Embryonic facial prominence (tissue), 1 donor: Measurements from ENCODE around the gene ADAM12.

Experiments used
- DNase-seq: peaks from one replicate; pipeline ENCODE4 v3.0.0-alpha.2; 2016; ENCODE audit errors: extremely low spot score

Gene ADAM12

DNA sequence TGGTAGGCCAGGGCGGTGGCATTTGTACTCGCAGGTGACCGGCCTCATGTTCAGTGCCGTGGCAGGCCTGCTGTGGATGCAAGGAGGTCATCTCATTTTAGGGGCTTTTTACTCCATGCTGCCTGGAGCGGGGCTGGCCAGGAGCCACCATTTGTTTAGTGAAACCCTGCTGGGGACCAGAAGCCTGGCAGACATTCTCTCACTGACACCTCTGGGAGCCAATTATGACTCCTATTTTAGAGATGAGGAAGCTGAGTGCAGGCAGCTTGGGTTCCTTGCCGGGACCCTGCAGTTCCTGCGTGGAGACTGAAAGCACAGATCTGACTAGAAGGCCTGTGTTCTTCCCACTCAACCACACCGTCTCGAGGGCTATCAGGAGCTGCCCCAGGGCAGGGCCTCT, 305.3 kb downstream of the ADAM12 start:
- DNase-seq, result no peak

DNA sequence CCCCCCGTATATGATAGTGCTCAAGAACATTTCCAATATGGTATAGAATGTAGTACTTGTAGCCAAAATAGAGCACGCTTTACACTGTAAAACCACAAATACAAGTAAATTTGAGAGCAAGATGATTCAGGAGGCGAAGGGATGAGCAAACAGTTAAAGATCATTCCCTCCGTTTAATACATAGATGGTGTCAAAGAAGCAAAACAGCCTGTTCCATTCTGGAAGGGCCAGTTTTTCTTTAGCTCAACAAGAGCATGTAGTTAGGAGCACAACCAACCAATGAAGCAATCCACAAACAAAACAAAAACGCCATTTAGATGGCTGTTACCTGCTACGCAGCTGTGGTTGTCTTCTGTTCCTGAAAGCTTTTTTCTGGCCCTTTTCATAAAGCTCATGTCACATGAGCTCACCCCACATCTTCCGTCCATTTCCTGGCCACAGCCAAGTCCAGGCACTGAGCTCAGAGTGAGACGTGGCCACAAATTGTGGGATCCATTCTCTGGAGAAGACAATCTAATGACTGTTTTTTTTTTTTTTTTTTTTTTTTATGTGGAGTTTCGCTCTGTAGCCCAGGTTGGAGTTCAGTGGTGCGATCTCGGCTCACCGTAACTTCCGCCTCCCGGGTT, 306.3 kb downstream of the ADAM12 start:
- no peak for DNase-seq

DNA sequence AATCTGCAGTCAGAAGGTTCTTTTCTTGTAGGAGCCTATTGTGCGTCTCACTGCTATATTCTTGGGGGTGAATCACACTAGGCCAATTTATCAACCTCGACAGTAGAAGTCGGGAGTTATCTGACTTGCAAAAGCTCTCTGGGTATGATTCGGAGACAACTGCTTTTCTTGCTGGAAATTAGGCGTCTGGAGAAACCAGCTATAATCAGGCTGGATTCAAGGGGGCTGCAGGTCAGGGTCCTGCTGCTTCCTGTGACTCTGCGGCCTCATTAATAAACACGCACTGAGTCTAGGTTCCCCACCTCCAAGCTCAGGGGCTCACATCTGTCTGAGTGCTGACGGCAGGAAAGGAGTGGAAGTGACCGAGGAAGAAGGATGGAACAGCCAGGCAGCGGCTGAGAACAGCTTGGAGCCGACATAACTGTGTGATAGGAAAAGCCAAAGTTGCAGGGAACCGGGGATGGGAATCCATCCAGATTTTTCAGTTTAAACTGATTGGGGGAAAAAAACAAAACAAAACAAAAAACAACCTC, 307.3 kb downstream of the ADAM12 start:
- DNase-seq, result no peak

DNA sequence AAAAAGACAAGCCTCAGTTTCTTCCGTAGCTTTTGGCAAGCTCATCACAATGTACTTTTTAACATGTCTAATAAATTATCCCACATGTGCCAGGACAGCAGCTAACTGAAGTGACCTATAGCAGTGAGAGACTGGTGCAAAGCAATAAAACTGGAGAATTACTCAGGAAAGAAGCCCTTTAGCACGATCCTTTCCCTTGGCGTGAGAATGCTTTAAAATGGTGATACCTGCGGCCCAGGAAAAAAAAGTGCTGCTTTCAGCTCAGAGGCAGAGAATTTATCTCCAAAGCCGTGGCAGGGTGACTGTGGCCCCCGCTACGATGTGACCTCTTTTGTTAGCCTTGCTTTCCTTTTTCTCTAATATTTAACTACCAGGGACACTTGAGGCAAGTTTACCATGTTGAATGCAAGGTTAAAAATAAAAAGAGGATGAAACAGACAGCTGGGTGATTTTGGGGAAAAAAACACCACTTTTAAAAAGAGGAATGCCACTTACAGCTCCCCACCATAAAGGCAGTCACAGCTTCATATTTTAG, 307.9 kb downstream of the ADAM12 start:
- no peak for DNase-seq

DNA sequence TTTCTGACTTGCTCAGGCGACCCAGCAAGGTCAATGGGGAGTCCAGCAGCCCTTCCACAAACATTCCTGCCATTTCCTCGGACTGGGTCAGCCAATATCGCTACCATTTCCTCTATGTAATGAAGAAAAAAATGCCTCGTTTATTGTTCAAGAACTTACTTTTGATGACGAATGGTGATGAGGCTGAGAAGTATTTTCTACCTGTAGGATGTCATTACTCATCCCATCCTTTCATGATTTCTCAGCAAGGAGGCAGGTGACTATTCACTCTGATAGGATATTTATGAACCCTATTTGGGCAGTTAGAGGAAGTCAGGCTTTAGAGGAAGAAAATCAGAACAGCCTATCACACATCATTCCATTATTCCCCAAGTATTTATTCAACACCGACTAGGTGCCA, 313.3 kb downstream of the ADAM12 start:
- DNase-seq, result no peak

DNA sequence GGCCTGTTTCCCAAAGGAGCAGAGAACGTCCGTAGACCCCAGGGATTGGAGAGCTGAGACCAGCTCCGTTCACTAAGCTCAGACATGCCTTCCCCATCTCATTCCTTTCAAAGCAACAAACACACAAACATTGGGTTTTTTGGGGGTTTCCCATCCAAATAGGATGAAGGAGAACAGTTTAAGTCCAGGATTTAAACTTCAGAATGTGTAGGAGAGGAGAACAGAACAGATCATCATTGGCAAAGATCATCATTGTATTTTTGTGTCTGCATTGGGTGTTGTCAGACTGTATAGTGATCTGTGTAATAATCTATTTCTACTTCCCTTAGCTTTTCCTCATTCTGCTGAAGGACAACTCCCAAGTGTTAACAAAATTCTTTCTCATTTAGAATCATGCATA, 314.0 kb downstream of the ADAM12 start:
- DNase-seq, result no peak

DNA sequence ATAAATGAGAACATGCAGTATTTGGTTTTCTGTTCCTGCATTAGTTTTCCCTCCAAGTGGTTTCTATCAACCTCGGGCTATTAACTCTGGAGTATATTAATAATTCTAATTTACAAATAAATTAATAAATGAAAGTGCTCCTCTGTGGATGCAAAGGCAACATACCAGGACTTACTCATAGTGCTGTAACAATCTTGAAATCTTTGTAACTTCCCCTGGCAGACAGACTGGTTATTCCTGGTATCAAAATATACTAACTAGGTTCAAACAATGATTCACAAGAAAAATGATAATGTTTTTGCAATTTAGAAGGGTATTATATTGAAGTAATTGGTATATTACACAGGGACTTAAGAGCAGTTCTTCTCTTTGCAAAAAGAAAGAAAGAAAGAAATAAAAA, 314.7 kb downstream of the ADAM12 start:
- DNase-seq, result no peak

DNA sequence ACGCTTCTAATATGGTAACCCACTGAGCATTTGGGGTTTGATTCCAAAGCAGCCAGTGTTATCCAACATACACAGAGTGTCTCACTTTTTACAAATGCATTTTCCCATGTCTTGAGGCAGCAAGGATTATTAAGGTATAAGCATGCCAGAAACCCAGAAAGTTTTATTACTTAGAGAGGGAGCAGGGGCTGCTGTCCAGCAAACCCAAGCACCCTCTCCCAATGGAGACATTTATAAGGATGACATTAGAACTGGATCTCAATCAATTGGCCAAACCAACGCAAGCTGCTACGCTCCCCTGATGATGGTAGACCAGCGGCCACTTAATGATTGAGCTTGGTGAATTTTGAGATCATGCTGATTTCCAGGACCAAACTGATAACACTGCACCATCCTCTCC, 315.7 kb downstream of the ADAM12 start:
- DNase-seq, result no peak

DNA sequence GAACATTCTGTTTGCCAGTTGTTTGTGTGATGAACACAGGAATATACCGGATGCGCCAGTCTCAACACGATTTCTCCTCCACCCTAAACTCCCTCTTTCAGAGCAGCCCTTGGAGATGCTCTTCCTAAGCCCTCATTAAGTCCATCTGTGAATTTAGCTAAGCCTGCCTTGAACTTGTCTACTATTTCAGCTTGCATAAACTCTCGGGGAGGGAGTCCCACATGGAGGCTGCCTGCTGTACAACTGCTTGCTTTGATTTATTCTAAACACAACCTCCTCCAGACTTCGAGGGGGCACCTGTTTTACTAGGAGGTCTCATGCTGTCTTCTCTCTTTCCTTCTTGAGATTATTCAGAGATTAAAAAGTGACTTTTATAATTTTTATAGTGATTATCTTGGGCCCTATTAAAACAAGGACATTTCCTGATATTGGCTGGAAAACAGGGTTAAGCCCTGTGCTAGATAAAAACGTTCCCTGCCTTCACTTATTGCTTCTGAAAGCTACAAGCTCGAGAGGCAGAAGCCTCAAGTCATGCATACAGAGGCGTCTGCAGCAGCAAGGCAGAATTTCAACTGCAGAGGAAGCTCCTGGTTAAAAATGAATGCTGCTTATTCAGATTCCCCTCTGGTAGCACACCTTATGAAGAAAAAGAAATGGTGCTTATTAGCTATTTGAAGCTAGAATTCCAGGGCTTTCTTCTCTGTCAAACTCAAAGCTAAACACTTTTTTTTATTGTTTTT, 317.6 kb downstream of the ADAM12 start:
- no peak for DNase-seq

DNA sequence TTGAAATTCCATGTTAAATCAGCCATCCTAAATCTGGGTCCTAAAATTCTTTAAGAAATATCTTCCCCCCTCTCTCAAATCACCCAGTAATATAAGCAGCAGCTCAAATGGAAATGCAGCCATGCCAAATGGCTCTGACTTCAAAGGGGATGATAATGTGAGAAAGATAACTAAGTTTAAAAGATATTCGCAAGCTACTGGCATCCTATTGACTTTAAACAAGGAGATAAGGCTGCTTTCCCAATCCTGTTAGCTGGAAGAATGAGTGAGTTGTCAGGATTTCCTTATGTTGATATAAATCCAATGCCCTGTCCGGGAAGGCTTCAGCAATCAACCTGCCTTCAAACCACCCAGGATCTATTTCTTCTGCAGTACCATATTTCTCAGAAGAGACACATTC, 320.0 kb downstream of the ADAM12 start:
- no peak for DNase-seq

DNA sequence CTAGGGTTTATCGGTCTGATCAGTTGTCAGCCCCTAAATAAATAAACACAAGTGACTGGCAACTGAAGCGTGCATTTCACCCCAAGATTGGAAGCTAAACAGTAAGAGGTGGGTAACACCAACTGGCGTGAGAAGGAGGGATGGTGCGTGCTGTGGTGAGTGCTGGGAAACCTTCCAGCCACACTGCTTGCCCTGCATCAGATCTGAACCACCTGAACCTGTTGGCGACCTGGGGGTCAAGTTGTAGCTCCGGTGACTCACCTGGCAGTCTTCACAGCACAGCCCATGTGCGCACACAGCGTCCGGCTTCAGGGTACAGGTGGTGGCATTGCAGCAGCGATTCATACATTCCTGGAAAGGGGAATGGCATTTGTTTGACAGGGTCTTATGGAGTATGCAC, 321.8 kb downstream of the ADAM12 start:
- no peak for DNase-seq

DNA sequence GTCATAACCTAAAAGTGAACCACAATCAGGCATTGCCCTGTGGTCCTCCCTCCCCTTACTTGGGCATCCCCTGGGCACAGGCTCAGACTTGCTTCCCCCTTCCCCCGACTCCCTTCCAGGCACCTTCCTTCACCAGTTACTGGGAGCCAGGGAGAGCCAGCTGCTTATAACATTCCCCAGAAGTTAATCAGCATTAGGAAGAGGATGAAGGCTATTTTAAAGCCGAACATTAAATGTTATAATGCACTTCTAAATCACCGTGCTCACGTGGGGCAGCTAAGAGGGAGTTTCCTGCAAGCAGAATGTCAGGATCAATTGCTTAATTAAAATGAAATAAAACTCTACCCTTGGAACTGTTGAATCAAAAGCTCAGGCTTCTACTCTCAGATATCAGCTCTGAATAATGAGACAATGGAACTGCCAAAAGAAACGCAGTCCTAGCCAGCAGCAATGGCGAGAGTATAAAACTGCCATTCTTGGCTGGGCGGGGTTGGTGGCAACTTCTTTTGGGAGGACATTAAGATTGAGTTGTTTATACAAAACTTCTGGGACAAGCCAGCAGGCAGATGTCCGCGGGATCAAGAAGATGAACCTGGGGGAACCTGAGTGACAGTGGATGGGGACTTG, 322.4 kb downstream of the ADAM12 start:
- DNase-seq, result no peak

DNA sequence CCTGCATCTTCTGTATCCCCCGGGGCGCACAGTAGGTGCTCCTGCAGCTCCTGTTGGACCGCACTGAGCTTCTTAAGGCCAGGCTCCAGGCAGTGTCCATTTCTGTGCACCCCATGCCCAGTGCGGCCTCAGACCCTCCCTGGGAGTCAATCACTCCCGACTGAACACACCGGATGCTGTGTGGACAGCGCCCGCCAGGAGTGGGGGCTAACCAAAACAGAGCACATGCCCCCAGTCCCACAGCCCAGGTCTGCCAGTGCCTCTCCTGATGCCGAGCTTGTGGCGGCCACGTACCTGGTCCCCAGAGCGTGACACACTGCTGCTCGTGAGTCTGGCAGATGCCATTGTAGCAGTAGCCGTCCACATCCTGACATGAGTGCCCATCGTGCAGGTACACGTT, 323.8 kb downstream of the ADAM12 start:
- no peak for DNase-seq

DNA sequence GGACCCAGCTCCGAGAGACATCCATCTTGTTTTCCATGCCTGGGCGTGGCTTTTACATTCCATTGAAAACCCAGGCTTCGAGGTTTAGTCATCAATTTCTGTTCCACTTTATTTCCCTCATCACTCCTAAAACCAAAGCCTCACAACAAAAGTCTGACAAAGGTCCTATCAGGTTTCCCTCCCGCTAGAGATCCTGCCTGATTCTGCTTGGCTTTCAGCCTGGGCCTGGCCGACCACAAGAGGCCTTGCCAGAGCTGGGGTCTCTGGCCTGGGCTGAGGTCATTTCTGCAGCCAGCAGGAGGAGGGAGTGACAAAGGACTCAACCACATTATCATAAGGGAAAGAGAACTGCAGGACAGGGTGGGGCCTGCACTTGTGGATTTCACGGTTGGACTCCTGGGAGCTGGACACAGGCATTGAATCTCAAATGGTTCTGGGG, 324.9 kb downstream of the ADAM12 start:
- DNase-seq, result no peak

DNA sequence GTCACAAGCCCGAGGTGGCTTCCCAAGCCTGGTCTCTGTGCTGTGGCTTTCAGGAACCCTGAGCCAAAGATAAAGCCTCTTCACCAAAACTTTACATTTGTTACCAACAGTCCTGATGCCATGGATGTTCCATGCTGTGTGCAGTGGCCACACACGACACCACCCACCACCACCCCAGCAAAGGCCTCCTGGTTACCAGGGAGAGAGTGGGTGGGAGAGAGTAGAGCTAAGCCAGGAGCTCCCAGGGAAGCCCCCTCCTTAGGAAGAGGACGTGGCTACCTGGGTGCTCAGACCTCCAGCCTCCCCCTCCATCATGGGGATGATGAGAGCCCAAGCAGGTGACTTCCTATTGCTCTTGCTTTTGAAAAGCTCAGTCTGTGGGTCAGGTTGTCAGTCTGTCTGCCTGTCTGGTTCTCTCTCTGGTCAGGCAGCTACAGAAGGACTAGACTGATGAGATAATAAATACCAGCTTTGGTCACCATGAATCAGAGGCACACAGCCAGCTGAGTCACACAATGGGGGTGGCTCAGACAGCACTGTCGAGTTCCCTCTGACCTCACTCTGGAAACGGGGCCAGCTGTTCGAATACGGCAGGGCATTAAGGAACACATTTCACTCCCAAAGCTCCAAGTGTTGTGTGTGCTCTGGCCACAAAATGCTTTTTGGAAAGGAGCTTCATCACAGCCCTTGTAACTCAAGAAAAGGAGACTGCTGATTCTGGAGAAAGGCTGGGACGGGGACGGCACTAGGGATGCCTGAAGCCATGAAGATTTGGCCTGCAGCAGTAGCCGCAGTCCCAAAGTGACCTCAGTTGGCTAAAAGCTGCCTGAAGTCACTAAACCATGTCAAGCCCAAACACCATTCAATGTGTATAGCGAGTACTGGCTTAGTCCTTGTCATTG, 325.9 kb downstream of the ADAM12 start:
- DNase-seq, result no peak

DNA sequence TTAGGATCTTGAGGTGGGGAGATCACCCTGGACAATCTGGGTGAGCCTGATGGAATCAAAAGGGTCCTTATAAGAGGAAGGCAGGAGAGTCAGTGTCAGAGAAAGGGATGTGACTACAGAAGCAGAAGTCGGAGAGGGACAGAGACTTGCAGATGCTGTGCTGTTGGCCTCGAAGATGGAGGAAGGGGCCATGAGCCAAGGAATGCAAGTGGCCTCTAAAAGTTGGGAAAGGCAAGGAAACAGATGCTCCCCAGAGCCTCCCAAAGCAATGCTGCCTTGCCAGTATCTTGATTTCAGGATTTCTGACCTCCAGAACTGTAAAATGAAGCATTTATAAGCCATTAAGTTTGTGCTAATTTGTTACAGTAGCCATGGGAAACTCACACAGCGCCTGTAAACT, 326.8 kb downstream of the ADAM12 start:
- DNase-seq, result no peak

DNA sequence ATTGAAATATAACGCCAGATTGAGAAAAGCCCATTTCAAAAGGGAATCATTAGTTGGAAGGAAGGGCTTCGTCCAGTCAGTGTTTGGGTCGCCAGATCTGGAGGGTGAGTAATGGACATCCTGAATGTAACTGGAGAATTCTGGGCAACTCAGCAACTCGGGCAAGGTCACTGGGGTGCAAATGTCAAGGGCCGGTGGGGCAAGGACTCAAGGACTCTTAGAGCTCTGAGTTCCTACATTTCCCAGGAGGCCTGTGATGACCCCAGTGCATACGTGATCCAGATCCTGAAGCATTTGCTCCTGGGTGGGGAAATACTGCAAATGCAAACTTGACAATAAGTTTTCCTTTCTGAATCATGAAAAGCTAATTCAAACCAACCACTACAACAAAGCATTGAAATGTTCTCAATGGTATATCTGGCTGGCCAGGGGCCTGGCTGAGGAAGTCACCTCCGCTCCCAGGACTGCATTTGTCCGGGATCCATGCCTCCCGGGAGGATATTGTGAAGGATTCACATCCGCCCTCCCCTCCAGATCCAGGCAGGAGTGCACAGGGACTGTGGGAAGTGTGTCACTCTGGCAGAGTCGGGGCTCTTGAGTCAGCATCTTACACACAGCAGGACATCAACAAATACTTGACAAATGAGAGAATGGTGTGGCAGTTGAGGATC, 327.9 kb downstream of the ADAM12 start:
- no peak for DNase-seq

DNA sequence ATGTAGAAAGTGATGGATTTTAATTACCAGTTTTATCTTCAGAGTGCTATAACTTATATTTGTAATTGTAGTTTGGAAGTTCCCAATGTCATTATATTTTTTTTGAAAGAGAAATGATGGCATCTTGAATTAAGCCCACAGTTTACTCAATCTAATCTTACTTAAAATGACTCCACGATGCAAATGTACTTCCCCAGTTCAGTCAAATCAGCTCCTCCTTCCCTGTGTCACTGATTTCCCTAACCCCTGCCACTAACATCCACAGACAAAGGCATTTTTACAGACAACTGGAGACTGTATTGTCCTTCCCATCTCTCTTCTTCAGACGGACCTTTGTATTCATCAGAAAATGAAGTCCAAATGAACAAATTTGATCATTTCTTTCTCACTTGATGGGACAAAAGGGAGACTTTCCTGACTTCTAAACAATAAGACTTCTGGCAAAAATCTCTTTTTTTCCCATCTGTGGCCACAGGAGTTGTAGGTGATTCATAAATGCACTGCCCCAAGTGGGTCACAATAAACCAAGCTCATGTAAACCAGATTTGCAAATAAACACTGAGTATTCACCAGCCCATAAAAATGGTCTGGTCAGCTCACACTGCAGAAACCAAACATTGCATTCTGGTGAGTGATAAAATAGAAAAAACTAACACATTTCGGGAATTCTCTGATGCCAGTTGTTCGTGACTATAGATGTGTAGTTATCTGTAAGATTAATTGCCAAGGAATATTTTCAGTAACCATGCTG, 329.0 kb downstream of the ADAM12 start:
- DNase-seq, result no peak

DNA sequence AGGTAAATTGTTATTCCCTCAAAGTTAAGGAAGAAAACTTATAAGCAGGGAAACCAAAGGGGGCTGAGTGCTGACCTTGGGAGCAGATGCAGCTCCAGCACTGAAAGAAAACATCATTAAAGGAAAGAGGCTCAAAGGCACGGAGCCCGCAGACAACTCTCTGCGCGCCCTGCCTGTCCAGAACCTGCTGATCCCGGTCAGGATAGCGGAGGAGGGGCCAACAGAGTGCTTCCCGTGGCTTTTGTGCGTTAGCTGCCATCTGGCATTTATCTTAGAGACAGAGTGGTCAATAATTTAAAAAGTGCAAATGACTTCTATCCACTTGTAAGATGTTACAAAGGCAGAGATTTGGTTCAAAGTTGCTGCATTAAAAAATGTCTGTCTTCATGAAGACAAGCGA, 329.8 kb downstream of the ADAM12 start:
- DNase-seq, result no peak

DNA sequence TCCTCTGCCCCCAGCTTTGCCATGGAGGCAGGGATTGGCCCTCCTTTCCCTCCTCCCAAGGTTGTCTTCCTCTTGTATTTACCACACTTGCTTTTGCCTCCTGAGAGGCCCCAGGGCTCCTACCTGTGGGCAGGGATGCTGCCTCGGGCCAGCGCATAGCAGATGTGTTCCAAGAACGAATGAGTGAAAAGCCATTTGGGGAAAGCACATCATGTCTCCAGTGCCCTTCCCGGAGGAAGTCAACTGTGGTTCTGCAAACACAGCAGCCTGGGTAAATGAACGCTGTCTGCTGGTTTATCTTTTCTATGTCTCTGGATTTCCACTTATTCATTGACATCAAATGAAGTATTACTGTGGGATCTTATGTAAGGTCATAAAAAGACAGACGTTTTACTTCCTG, 330.2 kb downstream of the ADAM12 start:
- DNase-seq, result no peak
